ENCODE measurements around the gene PALM.

GRCh38 chr19:718991-719512 is 10.3 kb downstream of the PALM start:
- no peak for TF ChIP-seq ZNF384 (IDR thresholded peaks at IDR 0.05)
- no peak for TF ChIP-seq PKNOX1 (IDR thresholded peaks at IDR 0.05)
- TF ChIP-seq NFRKB (IDR thresholded peaks at IDR 0.05): no peak
- TF ChIP-seq FOXM1 (IDR thresholded peaks at IDR 0.05; ENCODE audit: borderline replicate concordance): no peak
- TF ChIP-seq HDGF (IDR thresholded peaks at IDR 0.05; ENCODE audit: borderline replicate concordance): no peak
- TF ChIP-seq L3MBTL2 (conservative IDR thresholded peaks at IDR 0.05): no peak
- TF ChIP-seq ARNT (IDR thresholded peaks at IDR 0.05): no peak
- no peak for TF ChIP-seq SUZ12 (IDR thresholded peaks at IDR 0.05)
- TF ChIP-seq FOXA1 (IDR thresholded peaks at IDR 0.05): no peak
- no peak for TF ChIP-seq BHLHE40 (IDR thresholded peaks at IDR 0.05; ENCODE audit: borderline replicate concordance)
- no peak for TF ChIP-seq FOXK2 (IDR thresholded peaks at IDR 0.05)
- no peak for TF ChIP-seq SP1 (IDR thresholded peaks at IDR 0.05)
- no peak for TF ChIP-seq TARDBP (IDR thresholded peaks at IDR 0.05)
- no peak for TF ChIP-seq CTBP1 (IDR thresholded peaks at IDR 0.05; ENCODE audit: borderline replicate concordance)
